ENCODE measurements around the gene CHTOP. TPM values are rescaled to one million over a fixed set of nuclear protein-coding genes. Genes with fewer than 3 reads are reported as not detected.

Gene CHTOP
- total and polyA plus RNA-seq, 4 experiments from 2014 or later, result 42.2 to 149 (median 110) TPM

DNA sequence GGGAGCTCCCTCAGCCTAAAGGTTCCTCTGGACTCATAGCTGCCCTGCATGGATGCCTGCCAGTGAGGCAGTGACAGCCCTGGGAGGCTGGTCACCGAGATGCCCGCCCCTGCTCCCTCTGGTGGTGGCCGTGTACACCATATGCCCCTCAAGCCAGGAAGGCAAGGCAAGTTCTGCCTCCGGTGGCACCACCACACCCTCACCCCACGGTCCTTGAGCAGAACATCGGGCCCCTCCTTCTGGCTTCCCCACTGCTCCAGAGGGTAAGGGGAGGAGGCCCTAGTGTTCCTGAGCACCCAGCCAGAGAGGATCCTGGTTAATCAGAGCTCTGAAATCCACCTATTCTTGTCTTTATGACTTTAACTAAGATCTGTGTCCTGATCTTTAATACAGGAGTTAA lies 16.2 kb upstream of the CHTOP start:
- Mint-ChIP-seq H3K9me3 (peaks cover 0 to 1% (median 0%) of the 10 kb centered on the region in 8 donors), H3K27ac (peak overlapping the region in 1 of 7 donors; percentile 4), H3K27me3 (peaks cover 0 to 1% of the 10 kb centered on the region in 2 donors), H3K36me3 (no peaks in the 10 kb centered on the region), H3K4me1 (peaks cover 0 to 5% (median 0%) of the 10 kb centered on the region in 4 donors), H3K4me3 (no peak overlapping the region)
- H3K27ac ChIP-seq (ENCODE audit: low read depth, low read length), result no peak overlapping the region
- H3K4me3 ChIP-seq (ENCODE audit: low read length in 2 of 2), result no peak overlapping the region
- ChIA-PET CTCF (ENCODE audit: partially characterized antibody) (interaction anchor here (0.8 to 7.7 kb wide), 16 partner anchors 9 to 265 kb away, joined by 3 to 142 read pairs (median 4); partner anchors contain the start of genes CHTOP, ILF2, S100A4 and S100A6), POLR2A (ENCODE audit: partially characterized antibody) (no interaction called here)
- no peaks in the 10 kb centered on the region for H3K9me3 ChIP-seq (ENCODE audit: control insufficient read depth in 1 of 2, low read length in 2 of 2)
- no peaks in the 10 kb centered on the region for H3K27me3 ChIP-seq (ENCODE audit: insufficient read depth, low read length)
- intact Hi-C loops (cut with micrococcal nuclease), result loop anchor here (1.0 to 5.0 kb wide), 2 partner anchors 50 to 108 kb away; partner anchors contain the start of gene S100A2
- no peaks in the 10 kb centered on the region for H3K36me3 ChIP-seq (ENCODE audit: insufficient read depth, low read length)
- peak in 3 of 5 donors; percentile 50 to 63 (median 55) for DNase-seq
- H3K4me1 ChIP-seq (ENCODE audit: insufficient read depth, low read length), result no peaks in the 10 kb centered on the region

DNA sequence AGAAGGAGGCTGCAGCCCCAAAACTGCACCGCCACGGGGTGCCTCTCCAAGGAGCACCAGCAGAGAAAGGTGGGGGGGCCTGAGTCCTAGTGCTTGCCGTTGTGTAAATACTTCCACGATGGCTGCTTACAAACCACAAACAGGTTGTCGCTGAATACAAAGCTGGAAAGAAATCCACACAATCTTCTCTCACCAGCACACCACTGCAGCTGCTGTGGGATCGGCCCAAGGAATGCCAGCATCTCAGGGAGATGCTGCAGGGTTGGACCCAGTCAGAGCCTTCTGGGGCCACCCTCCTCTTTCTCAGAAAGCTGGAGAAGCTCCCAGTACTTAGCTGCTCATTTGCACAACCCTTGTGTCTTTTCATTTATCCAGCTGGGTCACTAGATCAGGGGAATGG lies 14.7 kb upstream of the CHTOP start:
- intact Hi-C loops (cut with micrococcal nuclease), result loop anchor here (5.0 kb wide), 1 partner anchor 52 kb away; the partner anchor contains the start of gene S100A2
- CTCF ChIA-PET (ENCODE audit: partially characterized antibody), result interaction anchor here (0.9 to 7.7 kb wide), 14 partner anchors 10 to 266 kb away, joined by 3 to 142 read pairs (median 6); partner anchors contain the start of genes CHTOP, S100A4 and S100A6

GRCh38 chr1:153623101-153623500 lies 10.8 kb upstream of the CHTOP start:
- Mint-ChIP-seq H3K27me3 (peaks cover 0 to 3% of the 10 kb centered on the region in 2 donors), H3K4me3 (no peak overlapping the region), H3K36me3 (no peaks in the 10 kb centered on the region), H3K27ac (no peak overlapping the region), H3K9me3 (peaks cover 0 to 3% (median 0%) of the 10 kb centered on the region in 8 donors), H3K4me1 (no peaks in the 10 kb centered on the region)
- no peaks in the 10 kb centered on the region for H3K36me3 ChIP-seq (ENCODE audit: insufficient read depth, low read length)
- H3K27me3 ChIP-seq (ENCODE audit: insufficient read depth, low read length), result no peaks in the 10 kb centered on the region
- no peaks in the 10 kb centered on the region for H3K4me1 ChIP-seq (ENCODE audit: insufficient read depth, low read length)
- intact Hi-C loops (cut with micrococcal nuclease), result no loop called here
- DNase-seq, result no peak
- ChIA-PET POLR2A (ENCODE audit: partially characterized antibody) (no interaction called here), CTCF (ENCODE audit: partially characterized antibody) (interaction anchor here (1.1 kb wide), 1 partner anchor 10 kb away, joined by 3 read pairs; the partner anchor contains the start of gene CHTOP)
- no peak overlapping the region for H3K27ac ChIP-seq (ENCODE audit: low read depth, low read length)
- H3K4me3 ChIP-seq (ENCODE audit: low read length in 2 of 2), result no peak overlapping the region
- no peaks in the 10 kb centered on the region for H3K9me3 ChIP-seq (ENCODE audit: control insufficient read depth in 1 of 2, low read length in 2 of 2)

More for the DNA sequence above, 14.7 kb upstream of the CHTOP start:
- Histone ChIP-seq H3K36me3 (ENCODE audit: insufficient read depth, low read length) (no peaks in the 10 kb centered on the region), H3K27ac (ENCODE audit: low read depth, low read length) (no peak overlapping the region), H3K27me3 (ENCODE audit: insufficient read depth, low read length) (no peaks in the 10 kb centered on the region), H3K4me1 (ENCODE audit: insufficient read depth, low read length) (no peaks in the 10 kb centered on the region), H3K4me3 (ENCODE audit: low read length in 2 of 2) (no peak overlapping the region), H3K9me3 (ENCODE audit: control insufficient read depth in 1 of 2, low read length in 2 of 2) (no peaks in the 10 kb centered on the region)
- DNase-seq, result no peak
- peaks cover 0 to 5% (median 0%) of the 10 kb centered on the region in 4 donors for H3K4me1 Mint-ChIP-seq
- H3K36me3 Mint-ChIP-seq, result no peaks in the 10 kb centered on the region
- no peak overlapping the region for H3K27ac Mint-ChIP-seq
- POLR2A ChIA-PET (ENCODE audit: partially characterized antibody), result interaction anchor here (0.6 kb wide), 1 partner anchor 86 kb away, joined by 3 read pairs; no protein-coding TSS in a partner anchor
- no peak overlapping the region for H3K4me3 Mint-ChIP-seq
- peaks cover 0 to 2% (median 0%) of the 10 kb centered on the region in 8 donors for H3K9me3 Mint-ChIP-seq
- H3K27me3 Mint-ChIP-seq, result peaks cover 0 to 1% of the 10 kb centered on the region in 2 donors

DNA sequence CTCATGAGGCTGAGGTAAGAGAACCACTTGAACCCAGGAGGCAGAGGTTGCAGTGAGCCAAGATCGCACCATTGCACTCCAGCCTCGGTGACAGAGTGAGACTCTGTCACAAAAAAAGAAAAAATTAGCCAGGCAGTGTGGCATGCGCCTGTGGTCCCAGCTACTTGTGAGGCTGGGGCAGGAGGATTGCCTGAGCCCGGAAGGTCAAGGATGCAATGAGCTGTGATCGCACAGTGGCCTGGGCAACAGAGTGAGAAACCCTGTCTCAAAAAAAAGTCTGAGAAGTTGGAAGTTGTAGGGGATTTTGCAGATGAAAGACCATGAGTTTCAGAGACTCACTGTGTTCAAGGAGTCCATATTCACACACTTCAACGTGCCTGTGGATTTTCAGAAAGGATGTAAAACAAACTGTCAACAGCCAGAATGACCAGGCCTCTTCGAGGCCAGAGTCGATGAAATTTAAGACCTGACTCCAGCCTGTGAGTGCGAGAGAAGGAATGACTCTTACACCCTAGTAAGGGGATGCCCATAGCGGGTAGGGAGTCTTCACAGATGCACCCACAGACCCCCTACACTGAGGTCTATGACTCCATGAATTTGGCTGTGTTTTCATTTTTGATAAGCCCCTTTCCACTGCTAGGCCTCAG lies 8.8 kb upstream of the CHTOP start:
- Mint-ChIP-seq H3K4me3 (no peak overlapping the region), H3K9me3 (peaks cover 0 to 2% (median 0%) of the 10 kb centered on the region in 8 donors), H3K4me1 (no peaks in the 10 kb centered on the region), H3K27me3 (peaks cover 0 to 3% of the 10 kb centered on the region in 2 donors), H3K36me3 (no peaks in the 10 kb centered on the region), H3K27ac (no peak overlapping the region)
- Histone ChIP-seq H3K27ac (ENCODE audit: low read depth, low read length) (no peak overlapping the region), H3K4me1 (ENCODE audit: insufficient read depth, low read length) (no peaks in the 10 kb centered on the region), H3K27me3 (ENCODE audit: insufficient read depth, low read length) (no peaks in the 10 kb centered on the region), H3K36me3 (ENCODE audit: insufficient read depth, low read length) (no peaks in the 10 kb centered on the region), H3K4me3 (ENCODE audit: low read length in 2 of 2) (no peak overlapping the region), H3K9me3 (ENCODE audit: control insufficient read depth in 1 of 2, low read length in 2 of 2) (no peaks in the 10 kb centered on the region)
- DNase-seq, result peak in 1 of 5 donors; percentile 24
- CTCF ChIA-PET (ENCODE audit: partially characterized antibody), result no interaction called here
- POLR2A ChIA-PET (ENCODE audit: partially characterized antibody), result no interaction called here
- intact Hi-C loops (cut with micrococcal nuclease), result no loop called here

GRCh38 chr1:153626477-153626903 lies 7.4 kb upstream of the CHTOP start:
- CTCF ChIA-PET (ENCODE audit: partially characterized antibody), result no interaction called here
- POLR2A ChIA-PET (ENCODE audit: partially characterized antibody), result interaction anchor here (0.9 kb wide), 1 partner anchor 94 kb away, joined by 3 read pairs; no protein-coding TSS in a partner anchor
- peaks cover 0 to 5% (median 0%) of the 10 kb centered on the region in 4 donors for H3K4me1 Mint-ChIP-seq
- no peaks in the 10 kb centered on the region for H3K27me3 ChIP-seq (ENCODE audit: insufficient read depth, low read length)
- no peaks in the 10 kb centered on the region for H3K9me3 ChIP-seq (ENCODE audit: control insufficient read depth in 1 of 2, low read length in 2 of 2)
- intact Hi-C loops (cut with micrococcal nuclease), result no loop called here
- no peak overlapping the region for H3K27ac ChIP-seq (ENCODE audit: low read depth, low read length)
- no peak overlapping the region for H3K4me3 Mint-ChIP-seq
- H3K36me3 Mint-ChIP-seq, result no peaks in the 10 kb centered on the region
- no peak overlapping the region for H3K27ac Mint-ChIP-seq
- peaks cover 0 to 3% of the 10 kb centered on the region in 2 donors for H3K27me3 Mint-ChIP-seq
- H3K4me1 ChIP-seq (ENCODE audit: insufficient read depth, low read length), result no peaks in the 10 kb centered on the region
- H3K36me3 ChIP-seq (ENCODE audit: insufficient read depth, low read length), result no peaks in the 10 kb centered on the region
- no peak for DNase-seq
- H3K4me3 ChIP-seq (ENCODE audit: low read length in 2 of 2), result no peak overlapping the region
- H3K9me3 Mint-ChIP-seq, result peaks cover 0 to 2% (median 0%) of the 10 kb centered on the region in 8 donors

DNA sequence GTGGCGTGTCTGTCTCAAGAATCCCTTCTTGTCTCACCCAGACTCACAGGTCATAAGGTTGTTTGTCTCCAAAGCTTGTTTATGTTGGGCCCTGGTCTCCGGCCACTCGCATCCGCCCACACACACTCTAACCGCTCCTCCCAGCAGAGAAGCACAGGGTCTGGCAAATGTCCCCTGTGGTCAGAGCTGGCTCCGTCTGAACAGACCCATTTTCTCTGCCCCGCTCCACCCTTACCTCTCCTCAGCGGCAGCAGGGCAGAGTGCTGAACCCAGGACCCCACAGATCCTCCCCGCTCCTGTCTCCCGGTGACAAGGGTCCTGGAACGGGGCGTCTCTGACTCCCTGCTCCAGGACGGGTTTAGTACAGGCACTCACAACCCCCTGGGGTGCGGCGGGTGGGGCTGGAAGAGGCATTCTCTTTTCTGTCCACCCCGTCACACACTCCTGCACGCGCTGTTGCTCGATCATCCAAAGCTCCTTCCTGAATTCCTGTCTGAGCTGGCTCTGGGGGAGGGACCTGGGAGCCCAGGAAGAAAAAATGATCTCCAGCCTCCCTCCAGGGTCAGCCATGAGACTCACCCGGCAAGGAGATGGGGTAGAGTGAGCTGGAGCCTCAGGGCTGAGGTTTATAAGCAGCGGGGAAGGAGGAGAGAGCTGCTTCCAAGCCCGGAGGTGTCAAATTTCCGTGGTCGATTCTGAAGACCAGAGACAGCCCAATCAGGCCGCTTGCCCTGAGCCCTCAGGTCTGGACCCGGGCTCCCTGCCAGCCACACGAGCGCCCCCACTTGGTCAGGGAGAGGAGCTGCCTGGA lies 6.8 kb upstream of the CHTOP start, which contains the start of gene S100A13:
TSS of gene S100A13 (minus strand) at position 602 of the 811 bp plus-strand sequence. CDS start 1,033 bp downstream, outside the sequence.
- Mint-ChIP-seq H3K4me3 (peak within 1 kb of the TSS in 2 of 8 donors; percentile 39), H3K36me3 (no peaks in the 10 kb centered on the region), H3K27ac (no peak within 1 kb of the TSS), H3K27me3 (peaks cover 0 to 3% of the 10 kb centered on the region in 2 donors), H3K4me1 (peaks cover 0 to 6% (median under 1%) of the 10 kb centered on the region in 4 donors), H3K9me3 (peaks cover 0 to 2% (median 0%) of the 10 kb centered on the region in 8 donors)
- peak in 1 of 5 donors; percentile 18 for DNase-seq
- no peaks in the 10 kb centered on the region for H3K4me1 ChIP-seq (ENCODE audit: insufficient read depth, low read length)
- intact Hi-C loops (cut with micrococcal nuclease), result no loop called here
- ChIA-PET CTCF (ENCODE audit: partially characterized antibody) (interaction anchor here (1.8 to 3.5 kb wide), 3 partner anchors 13 to 116 kb away, joined by 4 to 12 read pairs (median 5); no protein-coding TSS in a partner anchor), POLR2A (ENCODE audit: partially characterized antibody) (interaction anchor here (0.9 kb wide), 1 partner anchor 95 kb away, joined by 3 read pairs; no protein-coding TSS in a partner anchor)
- H3K27me3 ChIP-seq (ENCODE audit: insufficient read depth, low read length), result no peaks in the 10 kb centered on the region
- H3K9me3 ChIP-seq (ENCODE audit: control insufficient read depth in 1 of 2, low read length in 2 of 2), result no peaks in the 10 kb centered on the region
- H3K27ac ChIP-seq (ENCODE audit: low read depth, low read length), result no peak within 1 kb of the TSS
- no peaks in the 10 kb centered on the region for H3K36me3 ChIP-seq (ENCODE audit: insufficient read depth, low read length)
- H3K4me3 ChIP-seq (ENCODE audit: low read length in 2 of 2), result no peak within 1 kb of the TSS

Measured in CD4-positive, alpha-beta memory T cell (primary cell).